Endothelial cell of umbilical vein (primary cell): ENCODE results near the gene CDC42. TPM values are rescaled to one million over a fixed set of nuclear protein-coding genes. Genes with fewer than 3 reads are reported as not detected.
A peak's percentile ranks its signal among the peaks of the same experiment; 100 is the strongest.

Experiments used
- BruUV-seq: library from RNA; stranded (reverse); fragments of 400-500 nt; replicated peaks from 2 replicates; lab custom pipeline; 2021; lab: Mats Ljungman, UMichigan
- CTCF ChIA-PET: fragments of 300-600, 350-600 bp; sonication (Branson Sonifier 250); formaldehyde crosslinking; loops from one replicate; lab custom pipeline; 2021; ENCODE audit warnings: antibody characterized with exemption, inconsistent platforms; lab: Charles Lee
- POLR2A ChIA-PET: fragments of 300-600, 350-600 bp; sonication (Branson Sonifier 250); formaldehyde crosslinking; loops from one replicate; lab custom pipeline; 2021; ENCODE audit warnings: antibody characterized with exemption, inconsistent platforms; lab: Charles Lee
- DNase-seq: peaks from one replicate; pipeline ENCODE4 v3.0.0-alpha.2; 2011; ENCODE audit warnings: low read depth, low spot score
- FAIRE-seq: peaks from 2 replicates; lab custom pipeline; 2011; peaks lifted over from hg19 to GRCh38; lab: Jason Lieb, UNC
- H2AFZ ChIP-seq: 2 replicates; pipeline ENCODE4 v1.6.0; 2012; ENCODE audit warnings: low read depth, low read length, control low read depth, inconsistent platforms
- H3K27ac ChIP-seq: 2 replicates; pipeline ENCODE4 v1.5.1; 2011; ENCODE audit warnings: low read depth, mild to moderate bottlenecking, control low read depth, low read length, moderate library complexity; ENCODE audit not compliant: insufficient read depth
- H3K27me3 ChIP-seq, 2 experiments: 2 replicates each; pipeline versions ENCODE4 v1.6.0 to v1.6.1; 2011; ENCODE audit warnings: low read length in 2 of 2, mixed read lengths in 1 of 2; ENCODE audit not compliant: control insufficient read depth in 2 of 2, insufficient read depth in 2 of 2
- H3K36me3 ChIP-seq, 2 experiments: 2 replicates in 1 of 2; 3 replicates in 1 of 2; pipeline ENCODE4 v1.5.1; 2011; ENCODE audit warnings: low read length in 2 of 2, mild to moderate bottlenecking in 1 of 2, moderate library complexity in 1 of 2; ENCODE audit not compliant: control insufficient read depth in 2 of 2, insufficient read depth in 2 of 2; ENCODE audit errors: extremely low read depth in 1 of 2
- H3K4me1 ChIP-seq: 3 replicates; pipeline ENCODE4 v1.5.1; 2011; ENCODE audit warnings: mild to moderate bottlenecking, low read length; ENCODE audit not compliant: control insufficient read depth, insufficient read depth; ENCODE audit errors: extremely low read depth
- H3K4me2 ChIP-seq: 2 replicates; pipeline ENCODE4 v1.6.1; 2011; ENCODE audit warnings: low read length, control low read depth, mixed read lengths; ENCODE audit not compliant: insufficient read depth
- H3K4me3 ChIP-seq, 3 experiments: fragments of 200-600 bp in 1 of 3; sonication (generic), shearing (Covaris generic) in 1 of 3; replicated peaks in 1 of 3; 2 replicates each; pipeline ENCODE4 v1.5.1; 2011 to 2016; ENCODE audit warnings: control low read depth in 3 of 3, low read length in 3 of 3, mild to moderate bottlenecking in 2 of 3, inconsistent platforms in 1 of 3, low read depth in 1 of 3, moderate library complexity in 1 of 3; ENCODE audit not compliant: insufficient read depth in 1 of 3
- H3K79me2 ChIP-seq: 2 replicates; pipeline ENCODE4 v1.6.0; 2012; ENCODE audit warnings: low read length, inconsistent platforms; ENCODE audit not compliant: control insufficient read depth, insufficient read depth
- H3K9ac ChIP-seq: replicated peaks from 2 replicates; pipeline ENCODE3; 2011; ENCODE audit warnings: low read length, control low read depth; ENCODE audit not compliant: insufficient read depth; ENCODE audit errors: extremely low read depth
- H3K9me1 ChIP-seq: replicated peaks from 3 replicates; pipeline ENCODE4 v1.6.0; 2011; ENCODE audit warnings: mild to moderate bottlenecking, low read length; ENCODE audit not compliant: control insufficient read depth, insufficient read depth; ENCODE audit errors: extremely low read depth
- H3K9me3 ChIP-seq: replicated peaks from 2 replicates; pipeline ENCODE4 v1.5.1; 2012; ENCODE audit warnings: low read length, inconsistent platforms; ENCODE audit not compliant: control insufficient read depth, insufficient read depth
- H4K20me1 ChIP-seq: replicated peaks from 2 replicates; pipeline ENCODE3; 2011; ENCODE audit warnings: mild to moderate bottlenecking, low read length; ENCODE audit not compliant: control insufficient read depth, insufficient read depth; ENCODE audit errors: extremely low read depth
- CTCF ChIP-seq, 2 donors: IDR thresholded peaks; 1 replicate in 1 of 2; 2 replicates in 1 of 2; pipeline ENCODE4 v1.5.1; 2011; ENCODE audit warnings: low read length in 2 of 2, mild to moderate bottlenecking in 2 of 2, moderate library complexity in 2 of 2, control low read depth in 1 of 2, inconsistent platforms in 1 of 2, low read depth in 1 of 2; ENCODE audit not compliant: insufficient read depth in 1 of 2; ENCODE audit errors: extremely low read depth in 1 of 2
- EZH2 ChIP-seq: IDR thresholded peaks from 2 replicates; pipeline ENCODE4 v1.6.1; 2012; ENCODE audit warnings: borderline replicate concordance, low read depth, mild to moderate bottlenecking, moderate library complexity, low read length, inconsistent platforms; ENCODE audit not compliant: severe bottlenecking
- FOS ChIP-seq: IDR thresholded peaks from 2 replicates; pipeline ENCODE4 v1.6.1; 2011; ENCODE audit warnings: mild to moderate bottlenecking, low read length, moderate library complexity, borderline replicate concordance; ENCODE audit not compliant: insufficient read depth
- GATA2 ChIP-seq: IDR thresholded peaks from 2 replicates; pipeline ENCODE4 v1.7.0; 2011; ENCODE audit warnings: low read depth, mild to moderate bottlenecking, moderate library complexity, mixed read lengths, low read length; ENCODE audit not compliant: insufficient read length, insufficient read depth
- JUN ChIP-seq: IDR thresholded peaks from 2 replicates; pipeline ENCODE4 v1.6.1; 2011; ENCODE audit warnings: borderline replicate concordance, low read depth; ENCODE audit not compliant: insufficient read length, insufficient read depth
- MAX ChIP-seq: IDR thresholded peaks from 2 replicates; pipeline ENCODE4 v1.6.1; 2011; ENCODE audit not compliant: insufficient read depth, insufficient read length
- MYC ChIP-seq: IDR thresholded peaks from one replicate; pipeline ENCODE4 v1.6.1; 2011; ENCODE audit warnings: mild to moderate bottlenecking, low read depth, low read length
- POLR2A ChIP-seq: IDR thresholded peaks from 2 replicates; pipeline ENCODE4 v1.6.1; 2012; ENCODE audit warnings: low read depth, mild to moderate bottlenecking, control low read depth, low read length
- POLR2AphosphoS5 ChIP-seq: IDR thresholded peaks from 2 replicates; pipeline ENCODE4 v1.6.1; 2012; ENCODE audit warnings: low read depth, mild to moderate bottlenecking, control low read depth, low read length, moderate library complexity; ENCODE audit not compliant: insufficient read depth
- dilution Hi-C: fragments of 300-500 bp; cut with MboI; formaldehyde crosslinking; loops from one replicate; pipeline ENCODE4 v1.15.0; 2019; ENCODE audit warnings: low sequenced_read_pairs; ENCODE audit not compliant: extremely low pct_ligation_motif_present
- intact Hi-C: fragments of 100-400 bp; cut with micrococcal nuclease; formaldehyde crosslinking; loops from one replicate; pipeline ENCODE4 v1.10.0; 2022
- polyA plus RNA-seq, 4 experiments: library from polyadenylated mRNA; depleted of rRNA in 3 of 4; stranded (reverse) in 3 of 4; unstranded in 1 of 4; fragments of >200 nt; gene quantifications; 2 replicates each; pipeline versions ENCODE4 v1.2.1 to v1.2.3, GENCODE V29; 2011 to 2012; ENCODE audit warnings: missing spikeins in 1 of 4
- total RNA-seq: library from RNA; stranded (reverse); gene quantifications from 2 replicates; pipeline ENCODE4 v1.2.3, GENCODE V29; 2021

The CDC42 gene
- total and polyA plus RNA-seq, 2 donors (not counting 3 experiments of a cell fraction or from before 2014, with no cell fraction given): 199 to 381 TPM

GRCh38 chr1:22089134-22089571 lies 36.6 kb downstream of the CDC42 start:
- POLR2A ChIA-PET: interaction anchor here (1.4 kb wide), 1 partner anchor 58 kb away, joined by 3 read pairs; no protein-coding TSS in a partner anchor
- DNase-seq: no peak
- H3K27ac ChIP-seq: peak overlapping the region; percentile 32
- peaks cover 52% of the 10 kb centered on the region for H3K4me1 ChIP-seq
- peak overlapping the region in 1 of 3 experiments; percentile 52 for H3K4me3 ChIP-seq
- H4K20me1 ChIP-seq: peaks cover 38% of the 10 kb centered on the region
- no peak overlapping the region for H3K9ac ChIP-seq
- BruUV-seq: no TSS peak
- dilution Hi-C loops: no loop called here
- H3K36me3 ChIP-seq: peaks cover 3 to 29% of the 10 kb centered on the region in 2 experiments
- H2AFZ ChIP-seq: no peak overlapping the region
- CTCF ChIA-PET: interaction anchor here (1.1 to 3.2 kb wide), 4 partner anchors 9 to 22 kb away, joined by 3 to 12 read pairs (median 3); no protein-coding TSS in a partner anchor
- FAIRE-seq: no peak
- H3K27me3 ChIP-seq: no peaks in the 10 kb centered on the region
- intact Hi-C loops: loop anchor here (2.0 kb wide), 1 partner anchor 14 kb away; no protein-coding TSS in a partner anchor
- H3K79me2 ChIP-seq: peaks cover 88% of the 10 kb centered on the region
- TF ChIP-seq GATA2 (no peak), POLR2AphosphoS5 (no peak), FOS (no peak), POLR2A (no peak), MYC (no peak), CTCF (IDR thresholded peaks at IDR 0.05; ENCODE audit: extremely low read depth in 1 of 2, insufficient read depth in 1 of 2, low read depth in 1 of 2, low read length in 2 of 2) (no peak), EZH2 (no peak), MAX (no peak), JUN (no peak)
- peak overlapping the region; percentile 98 for H3K4me2 ChIP-seq
- no peaks in the 10 kb centered on the region for H3K9me3 ChIP-seq
- H3K9me1 ChIP-seq: peaks cover 3% of the 10 kb centered on the region
